HepG2 (cell line): ENCODE data around the gene MED12L. TPM values are rescaled to one million over a fixed set of nuclear protein-coding genes. Genes with fewer than 3 reads are reported as not detected.

ENCODE experiments used
- ATAC-seq: fragments of 200-7000 bp; cut with Tn5 transposase; 3 replicates; pipeline ENCODE4 v1.9.1; 2020; ENCODE audit warnings: mild to moderate bottlenecking, moderate library complexity
- BruUV-seq: library from RNA; stranded (reverse); fragments of 400-500 nt; replicated peaks from 2 replicates; lab custom pipeline; 2021; lab: Mats Ljungman, UMichigan
- CTCF ChIA-PET: fragments of 300-600 bp; formaldehyde crosslinking; extraction: SDS; loops from one replicate; lab custom pipeline; 2021; ENCODE audit warnings: low total read pairs, inconsistent platforms, low intra/inter-chr PET ratio; lab: Yijun Ruan, JAX
- POLR2A ChIA-PET: fragments of 350-600 bp; sonication (Branson Sonifier 250); formaldehyde crosslinking; loops from one replicate; lab custom pipeline; 2020; ENCODE audit warnings: antibody characterized with exemption, inconsistent platforms; lab: Yijun Ruan, JAX
- DNase-seq: peaks from one replicate; pipeline ENCODE4 v3.0.0-alpha.2; 2015; ENCODE audit warnings: low spot score
- FAIRE-seq: peaks from 3 replicates; lab custom pipeline; 2011; peaks lifted over from hg19 to GRCh38; lab: Jason Lieb, UNC
- H2AFZ ChIP-seq: one replicate; pipeline ENCODE4 v1.6.1; 2011; ENCODE audit warnings: low read length, inconsistent platforms
- H3K27ac ChIP-seq: fragments of 300-600 bp; 3 replicates; pipeline ENCODE4 v1.8.0; 2011; ENCODE audit warnings: mixed run types, mild to moderate bottlenecking, mixed read lengths, low read length, inconsistent platforms; ENCODE audit not compliant: insufficient read depth; ENCODE audit errors: extremely low read length
- H3K27me3 ChIP-seq, 2 experiments: fragments of 200-600 bp in 1 of 2; 2 replicates in 1 of 2; 3 replicates in 1 of 2; pipeline versions ENCODE4 v1.6.0 to v1.8.0; 2011; ENCODE audit warnings: low read length in 2 of 2, mild to moderate bottlenecking in 2 of 2, moderate library complexity in 2 of 2, inconsistent platforms in 1 of 2; ENCODE audit not compliant: insufficient read depth in 2 of 2, control insufficient read depth in 1 of 2
- H3K36me3 ChIP-seq, 2 experiments: fragments of 200-600 bp in 1 of 2; replicated peaks in 1 of 2; 2 replicates in 1 of 2; 3 replicates in 1 of 2; pipeline versions ENCODE4 v1.5.1 to v1.8.0; 2011; ENCODE audit warnings: low read length in 2 of 2, inconsistent platforms in 1 of 2; ENCODE audit not compliant: insufficient read depth in 2 of 2, control insufficient read depth in 1 of 2
- H3K4me1 ChIP-seq: 2 replicates; pipeline ENCODE4 v1.5.1; 2012; ENCODE audit warnings: low read length, inconsistent platforms; ENCODE audit not compliant: insufficient read depth
- H3K4me2 ChIP-seq: 2 replicates; pipeline ENCODE4 v1.6.0; 2011; ENCODE audit warnings: low read depth, low read length, inconsistent platforms
- H3K4me3 ChIP-seq, 3 experiments: fragments of 200-600 bp in 1 of 3; sonication (generic), shearing (Covaris generic) in 1 of 3; replicated peaks in 1 of 3; 2 replicates each; pipeline ENCODE4 v1.5.1; 2011 to 2016; ENCODE audit warnings: low read length in 3 of 3, inconsistent platforms in 2 of 3, low read depth in 2 of 3, mild to moderate bottlenecking in 2 of 3, control low read depth in 1 of 3, mixed read lengths in 1 of 3; ENCODE audit not compliant: insufficient read depth in 1 of 3
- H3K79me2 ChIP-seq: one replicate; pipeline ENCODE4 v1.6.1; 2011; ENCODE audit warnings: low read length, inconsistent platforms; ENCODE audit not compliant: insufficient read depth
- H3K9ac ChIP-seq: 2 replicates; pipeline ENCODE4 v1.6.0; 2011; ENCODE audit warnings: mild to moderate bottlenecking, low read depth, low read length, inconsistent platforms; ENCODE audit not compliant: insufficient read depth
- H3K9me3 ChIP-seq: 2 replicates; pipeline ENCODE4 v1.5.1; 2012; ENCODE audit warnings: mild to moderate bottlenecking, low read length
- H4K20me1 ChIP-seq: 2 replicates; pipeline ENCODE4 v1.6.0; 2011; ENCODE audit warnings: inconsistent platforms, mild to moderate bottlenecking, low read length, moderate library complexity; ENCODE audit not compliant: insufficient read depth
- DDIT3 ChIP-seq: sonication (generic); formaldehyde crosslinking; IDR thresholded peaks from 2 replicates; pipeline ENCODE4 v1.4.0; 2020; ENCODE audit warnings: mild to moderate bottlenecking, missing genetic modification reagents
- DNMT3B ChIP-seq: conservative IDR thresholded peaks from 2 replicates; pipeline ENCODE4 v1.6.1; 2016; ENCODE audit warnings: missing biosample characterization, control low read depth
- EED ChIP-seq: sonication (generic); formaldehyde crosslinking; IDR thresholded peaks from 2 replicates; pipeline ENCODE4 v1.5.0; 2020; ENCODE audit warnings: mild to moderate bottlenecking, missing genetic modification reagents
- HNF4A ChIP-seq: sonication (generic); formaldehyde crosslinking; IDR thresholded peaks from 2 replicates; pipeline ENCODE4 v1.4.0; 2020; ENCODE audit warnings: missing genetic modification reagents
- HNRNPH1 ChIP-seq: fragments of 200-400 bp; formaldehyde crosslinking; optimal IDR thresholded peaks from 2 replicates; pipeline ENCODE3; 2017; ENCODE audit warnings: mild to moderate bottlenecking, low read depth, low read length
- IRX3 ChIP-seq: sonication (generic); formaldehyde crosslinking; IDR thresholded peaks from 2 replicates; pipeline ENCODE4 v1.8.1; 2023; ENCODE audit warnings: mild to moderate bottlenecking, low read depth, missing genetic modification reagents, borderline replicate concordance
- ONECUT2 ChIP-seq: sonication (generic); formaldehyde crosslinking; IDR thresholded peaks from 2 replicates; pipeline ENCODE4 v1.4.0; 2020; ENCODE audit warnings: missing genetic modification reagents
- PAX8 ChIP-seq: sonication (generic); formaldehyde crosslinking; IDR thresholded peaks from 2 replicates; pipeline ENCODE4 v1.8.0; 2022; ENCODE audit warnings: mild to moderate bottlenecking, missing genetic modification reagents, borderline replicate concordance
- RCOR2 ChIP-seq: IDR thresholded peaks from 2 replicates; pipeline ENCODE4 v1.6.1; 2016; ENCODE audit warnings: missing biosample characterization, missing genetic modification reagents
- STAG1 ChIP-seq: sonication (generic); formaldehyde crosslinking; IDR thresholded peaks from 2 replicates; pipeline ENCODE4 v1.4.0; 2020; ENCODE audit warnings: missing genetic modification reagents
- THRA ChIP-seq: sonication (generic); formaldehyde crosslinking; IDR thresholded peaks from 2 replicates; pipeline ENCODE4 v1.4.0; 2020; ENCODE audit warnings: missing genetic modification reagents, borderline replicate concordance
- XRCC5 ChIP-seq: fragments of 200-400 bp; formaldehyde crosslinking; optimal IDR thresholded peaks from 2 replicates; pipeline ENCODE3; 2017; ENCODE audit warnings: mild to moderate bottlenecking, low read length
- ZEB1 ChIP-seq: IDR thresholded peaks from 2 replicates; pipeline ENCODE4 v1.6.1; 2012; ENCODE audit warnings: mild to moderate bottlenecking, low read depth, inconsistent platforms; ENCODE audit not compliant: insufficient replicate concordance
- ZFP36L1 ChIP-seq: sonication (generic); formaldehyde crosslinking; IDR thresholded peaks from 2 replicates; pipeline ENCODE4 v1.8.0; 2022; ENCODE audit warnings: mild to moderate bottlenecking, missing genetic modification reagents, moderate library complexity
- ZNF224 ChIP-seq: sonication (generic); formaldehyde crosslinking; IDR thresholded peaks from 2 replicates; pipeline ENCODE4 v1.5.0; 2020; ENCODE audit warnings: mild to moderate bottlenecking, missing genetic modification reagents
- ZNF274 ChIP-seq: sonication (generic); formaldehyde crosslinking; IDR thresholded peaks from 2 replicates; pipeline ENCODE4 v1.5.1; 2020; ENCODE audit warnings: mild to moderate bottlenecking, missing genetic modification reagents
- ZNF598 ChIP-seq: sonication (generic); formaldehyde crosslinking; IDR thresholded peaks from 2 replicates; pipeline ENCODE4 v1.5.1; 2020; ENCODE audit warnings: mild to moderate bottlenecking, missing genetic modification reagents, borderline replicate concordance
- ZNF670 ChIP-seq: sonication (generic); formaldehyde crosslinking; IDR thresholded peaks from 2 replicates; pipeline ENCODE4 v1.8.0; 2022; ENCODE audit warnings: mild to moderate bottlenecking, missing genetic modification reagents, borderline replicate concordance
- ZNF772 ChIP-seq: sonication (generic); formaldehyde crosslinking; IDR thresholded peaks from 2 replicates; pipeline ENCODE4 v1.5.0; 2020; ENCODE audit warnings: mild to moderate bottlenecking, missing genetic modification reagents
- ZNF83 ChIP-seq: sonication (generic); formaldehyde crosslinking; IDR thresholded peaks from 2 replicates; pipeline ENCODE4 v1.4.0; 2020; ENCODE audit warnings: missing genetic modification reagents, mild to moderate bottlenecking, borderline replicate concordance
- WGBS: methylation state at CpG from one replicate; pipeline ENCODE4 v1.1.6; 2017; ENCODE audit warnings: low lambda C conversion rate; 5-methylcytosine and 5-hydroxymethylcytosine counted together
- in situ Hi-C: cut with HindIII; loops from 2 replicates; pipeline ENCODE4 v1.10.0; 2017; ENCODE audit warnings: low pct_unique_long_range_greater_than_20kb; ENCODE audit not compliant: extremely low pct_ligation_motif_present
- intact Hi-C: fragments of 100-400 bp; cut with micrococcal nuclease; formaldehyde crosslinking; loops from one replicate; pipeline ENCODE4 v1.10.0; 2022; ENCODE audit not compliant: unreplicated experiment
- polyA plus RNA-seq, 8 experiments: library from polyadenylated mRNA; depleted of rRNA in 3 of 8; stranded (reverse) in 7 of 8; unstranded in 1 of 8; fragments of >200 nt; fragmentation: Illumina TruSeq in 4 of 8; extraction: Trizol in 4 of 8; gene quantifications; 2 replicates each; pipeline versions ENCODE4 v1.2.1 to v1.2.3, GENCODE V29; 2011 to 2016; ENCODE audit warnings: low read depth in 4 of 8, missing spikeins in 1 of 8, mixed read lengths in 1 of 8; ENCODE audit not compliant: insufficient read depth in 1 of 8
- total RNA-seq, 5 experiments: library from RNA; depleted of rRNA; stranded (reverse); fragments of >200 nt; fragmentation: Illumina TruSeq; extraction: Trizol; gene quantifications; 2 replicates each; pipeline ENCODE4 v1.2.3, GENCODE V29; 2016; ENCODE audit warnings: low read depth in 1 of 5

Gene MED12L
- total and polyA plus RNA-seq, 2 of the 13 experiments (the other 11 are each of a cell fraction or from before 2014, with no cell fraction given) = 0.07 to 0.64 TPM

GRCh38 chr3:151124476-151124875 is 39.0 kb downstream of the MED12L start:
- no peaks in the 10 kb centered on the region for H3K79me2 ChIP-seq
- WGBS = 94% methylated on average over 4 of the region's 4 CpGs
- no peak overlapping the region for H3K4me2 ChIP-seq
- ChIA-PET POLR2A (no interaction called here), CTCF (no interaction called here)
- no peaks in the 10 kb centered on the region for H4K20me1 ChIP-seq
- in situ Hi-C loops = no loop called here
- H3K36me3 ChIP-seq = no peaks in the 10 kb centered on the region
- no peaks in the 10 kb centered on the region for H3K9me3 ChIP-seq
- no peak overlapping the region for H2AFZ ChIP-seq
- FAIRE-seq (no peak), ATAC-seq (no peak), DNase-seq (no peak)
- no peak overlapping the region for H3K27ac ChIP-seq
- H3K27me3 ChIP-seq = no peaks in the 10 kb centered on the region
- intact Hi-C loops = no loop called here
- H3K9ac ChIP-seq = no peak overlapping the region
- H3K4me3 ChIP-seq = no peak overlapping the region
- BruUV-seq = no TSS peak
- TF ChIP-seq DDIT3 (CRISPR knock-in tag) (no peak), ZNF274 (CRISPR knock-in tag) (no peak), PAX8 (no peak), ZNF83 (CRISPR knock-in tag) (no peak), ZNF224 (CRISPR knock-in tag) (no peak), DNMT3B (no peak), ONECUT2 (CRISPR knock-in tag) (no peak)
- H3K4me1 ChIP-seq = no peaks in the 10 kb centered on the region

- WGBS = 35% methylated on average over 8 of the region's 8 CpGs
- ChIA-PET POLR2A (no interaction called here), CTCF (no interaction called here)
- FAIRE-seq = no peak
- no TSS peak for BruUV-seq
- H3K4me3 ChIP-seq = no peak overlapping the region
- H3K27me3 ChIP-seq = peaks cover 0 to 6% of the 10 kb centered on the region in 2 experiments; a peak in 1 of 5 replicates
- no peak overlapping the region for H3K9ac ChIP-seq
- no peak overlapping the region for H3K4me2 ChIP-seq
- H3K9me3 ChIP-seq = no peaks in the 10 kb centered on the region
- H3K79me2 ChIP-seq = no peaks in the 10 kb centered on the region
- H3K36me3 ChIP-seq = no peaks in the 10 kb centered on the region
- in situ Hi-C loops = no loop called here
- H4K20me1 ChIP-seq = no peaks in the 10 kb centered on the region
- TF ChIP-seq ZEB1 (no peak), RCOR2 (CRISPR knock-in tag) (no peak), HNRNPH1 (no peak), ZNF772 (no peak), ZFP36L1 (CRISPR knock-in tag) (no peak), ZNF598 (CRISPR knock-in tag) (no peak), ZNF670 (CRISPR knock-in tag) (no peak), XRCC5 (no peak), EED (CRISPR knock-in tag) (no peak), THRA (CRISPR knock-in tag) (no peak), IRX3 (CRISPR knock-in tag) (no peak), STAG1 (no peak), HNF4A (CRISPR knock-in tag) (no peak)
- no peaks in the 10 kb centered on the region for H3K4me1 ChIP-seq
- no peak for DNase-seq
- ATAC-seq = no peak
- no peak overlapping the region for H3K27ac ChIP-seq
- no peak overlapping the region for H2AFZ ChIP-seq
- intact Hi-C loops = no loop called here
Observed at GRCh38 chr3:151130428-151130827, 45.0 kb downstream of the MED12L start.
